GM12891 (cell line): ENCODE results near the gene PITPNB.

Source experiments
- POLR2A ChIP-seq: IDR thresholded peaks from 2 replicates; pipeline ENCODE4 v1.6.1; 2011; ENCODE audit warnings: low read depth, low read length, control low read depth
- TAF1 ChIP-seq: IDR thresholded peaks from 2 replicates; pipeline ENCODE4 v1.6.1; 2011; ENCODE audit warnings: low read depth, low read length, control low read depth

- no peak for TF ChIP-seq POLR2A
- no peak for TF ChIP-seq TAF1
Measured at GRCh38 chr22:27947448-27947847, 28.4 kb upstream of the PITPNB start.
